GM18873 (cell line): ENCODE data around the gene MYB.
A peak's percentile ranks its signal among the peaks of the same experiment; 100 is the strongest.
"Not testable (repeated sequence)": the region's sequence is repeated elsewhere in the genome, so short reads cannot be mapped to it uniquely, and the experiment has no call there.

Experiments
- ATAC-seq: cut with Tn5 transposase; IDR thresholded peaks from one replicate; pipeline ENCODE4 v1.9.1; 2021; ENCODE audit warnings: mild to moderate bottlenecking, moderate library complexity, moderate number of reproducible peaks; ENCODE audit not compliant: unreplicated experiment, low FRiP score

Gene MYB

DNA sequence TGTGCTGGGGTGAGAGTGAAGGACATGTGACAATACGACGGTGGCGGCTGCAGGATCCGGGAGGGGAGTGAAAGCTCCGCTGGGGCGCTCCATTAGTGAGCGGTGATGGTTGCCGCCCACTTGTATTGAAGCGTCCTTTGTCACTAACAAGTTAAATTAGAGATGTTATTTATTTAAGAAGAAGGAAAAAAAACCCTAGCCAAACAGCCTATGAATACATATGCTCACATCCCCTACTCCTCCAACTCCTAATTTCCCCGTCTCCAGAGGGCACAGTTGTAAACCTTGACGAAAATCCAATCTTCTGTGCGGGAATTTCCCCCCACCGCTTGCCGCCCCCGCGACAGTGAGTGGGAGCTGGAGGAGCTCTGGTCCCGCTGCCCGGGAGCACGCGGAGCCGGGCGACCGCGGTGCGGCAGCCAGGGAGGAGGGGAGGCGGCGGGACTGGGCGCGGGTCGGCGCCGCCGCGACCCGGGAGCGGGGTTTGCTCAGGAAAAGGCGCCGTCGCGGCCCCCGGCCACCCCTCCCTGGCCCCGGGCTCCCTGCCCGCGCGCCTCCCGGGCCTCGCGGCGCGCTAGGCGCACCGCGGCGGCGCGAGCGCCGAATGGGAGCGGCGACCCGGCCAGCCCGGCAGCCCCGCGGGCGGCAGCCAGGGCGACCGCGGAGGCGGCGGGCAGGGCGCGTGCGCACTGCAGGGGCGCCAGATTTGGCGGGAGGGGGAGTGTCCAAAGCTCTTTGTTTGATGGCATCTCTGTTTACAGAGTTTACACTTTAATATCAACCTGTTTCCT is at the start of gene MYB:
Gene MYB (plus strand): TSS at position 767 of the 791 bp plus-strand sequence. CDS start 206 bp downstream, outside the sequence.
- peak; percentile 32 for ATAC-seq

DNA sequence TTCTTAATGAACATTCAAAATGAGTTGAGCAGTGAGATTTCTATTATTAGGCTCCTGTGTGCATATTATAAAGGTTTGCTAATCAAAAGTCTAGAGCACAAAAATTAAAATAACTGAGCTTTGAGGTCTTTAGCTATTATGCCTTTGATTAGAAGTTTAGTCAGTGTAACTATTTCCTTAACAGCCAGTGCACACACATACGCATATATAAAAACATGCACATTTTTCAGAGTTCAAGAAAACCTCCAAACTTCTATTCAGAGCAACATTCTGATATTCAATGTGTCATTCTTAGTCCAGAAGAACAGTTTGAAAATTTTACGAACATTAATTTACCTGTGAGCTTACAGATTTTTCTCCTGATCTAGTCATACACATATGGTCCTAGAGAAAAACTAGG is 48.3 kb upstream of the MYB start:
- ATAC-seq, result no peak

DNA sequence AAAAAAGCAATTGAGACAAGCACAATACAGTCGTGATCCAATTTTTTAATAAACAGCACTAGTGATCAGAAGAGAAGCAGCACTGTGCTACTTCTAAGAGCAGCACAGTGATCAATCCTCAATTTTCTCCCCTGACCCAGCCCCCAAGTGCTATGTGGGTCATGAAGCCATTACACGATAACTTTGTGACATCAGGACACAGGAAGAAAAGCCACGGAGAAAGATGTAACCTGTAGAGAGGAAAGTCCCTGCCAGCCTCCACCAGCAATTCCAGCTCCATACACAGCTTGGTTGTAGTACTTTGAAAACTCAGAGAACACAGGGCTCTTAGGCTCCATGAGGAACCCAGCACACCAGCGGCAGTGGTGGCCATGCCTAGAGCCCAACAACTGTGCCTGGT is 45.3 kb upstream of the MYB start:
- no peak for ATAC-seq

DNA sequence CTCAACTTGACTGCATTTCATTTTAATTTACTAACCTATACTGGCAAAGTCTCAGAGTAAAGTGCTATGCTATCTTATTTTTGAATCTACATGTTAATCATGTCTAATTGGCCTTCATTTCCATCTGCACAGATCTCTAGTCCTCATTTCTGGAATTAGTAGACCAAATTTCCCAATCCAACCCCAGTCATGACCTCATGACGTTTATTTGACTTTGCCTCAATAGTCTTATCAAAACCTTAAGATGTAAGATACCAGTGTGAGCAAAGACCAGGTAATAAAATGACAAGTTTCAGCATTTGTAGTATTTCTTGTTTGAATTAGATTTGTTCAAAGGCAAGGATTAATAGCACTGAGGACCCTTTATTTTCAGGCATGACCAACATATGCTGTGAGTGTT is 43.3 kb upstream of the MYB start:
- no peak for ATAC-seq

DNA sequence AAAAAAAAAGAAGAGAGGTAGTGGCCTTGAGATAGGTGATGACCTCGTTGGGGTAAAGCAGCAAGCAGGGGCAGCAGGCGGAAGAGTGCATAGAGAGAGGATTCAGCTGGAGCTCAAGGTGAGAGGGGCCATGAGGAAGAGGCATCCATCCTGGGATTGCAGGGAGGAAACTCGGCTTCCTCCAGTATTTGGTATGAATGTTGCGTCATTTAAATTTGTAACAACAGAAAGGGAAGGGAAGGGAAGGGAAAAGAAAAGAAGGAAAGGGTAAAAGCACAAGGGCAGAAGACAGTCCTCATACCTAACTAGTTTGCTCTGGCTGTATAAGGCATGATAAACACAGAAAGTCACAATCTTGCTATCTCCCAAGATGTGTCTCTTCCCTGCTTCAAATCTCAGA is 39.9 kb upstream of the MYB start:
- ATAC-seq, result no peak

DNA sequence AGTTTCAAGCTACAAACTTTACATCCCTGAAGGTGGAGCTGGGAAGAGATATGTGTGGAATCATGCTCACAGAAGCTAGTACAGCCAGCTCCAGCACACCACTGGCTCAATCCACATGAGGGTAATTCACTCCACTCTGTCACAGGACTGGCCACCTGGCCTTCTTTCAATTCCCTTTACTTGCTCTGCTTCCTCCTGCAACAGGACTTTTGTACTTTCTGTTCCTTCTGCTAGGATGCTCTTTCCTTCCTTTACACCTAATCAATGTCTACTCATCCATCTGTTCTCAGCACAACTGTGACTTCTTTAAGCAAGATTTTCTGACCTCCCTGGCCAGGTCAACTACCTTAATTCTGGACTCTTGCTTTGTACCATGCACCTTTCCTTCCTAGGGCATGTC is 39.4 kb upstream of the MYB start:
- ATAC-seq, result no peak

DNA sequence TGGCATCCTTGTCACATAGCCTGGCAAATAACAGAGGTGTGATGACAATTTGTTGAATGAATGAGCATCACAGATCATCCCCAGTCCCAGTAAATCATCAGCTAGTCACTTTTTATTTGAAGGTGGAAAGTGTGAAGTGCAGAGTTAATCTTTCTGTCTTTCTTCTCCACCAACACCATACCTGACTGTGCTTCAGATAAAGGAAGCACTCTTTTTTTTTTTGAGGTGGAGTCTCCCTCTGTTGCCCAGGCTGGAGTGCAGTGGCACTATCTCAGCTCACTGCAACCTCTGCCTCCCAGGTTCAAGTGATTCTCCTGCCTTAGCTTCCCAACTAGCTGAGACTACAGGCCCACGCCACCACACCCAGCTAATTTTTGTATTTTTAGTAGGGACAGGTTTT is 38.9 kb upstream of the MYB start:
- not testable (repeated sequence) for ATAC-seq

DNA sequence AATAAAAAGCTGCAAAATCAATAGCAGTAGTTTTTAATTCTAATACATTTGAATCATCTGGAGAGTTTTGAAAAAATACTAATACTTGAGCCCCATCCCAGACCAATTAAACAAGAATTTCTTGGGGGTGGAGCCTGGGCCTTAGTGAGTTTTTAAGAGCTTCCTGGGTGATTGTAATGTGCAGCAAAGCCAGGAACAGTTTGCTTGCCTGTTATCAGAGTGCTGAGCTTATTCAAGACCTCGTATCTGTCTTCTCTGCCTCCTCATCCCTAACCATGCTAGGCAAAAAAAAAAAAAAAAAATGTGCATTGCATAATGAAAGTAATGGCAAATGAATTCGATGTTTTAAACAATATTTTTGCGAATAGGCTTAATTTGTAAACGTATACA is 36.4 kb upstream of the MYB start:
- ATAC-seq, result no peak

DNA sequence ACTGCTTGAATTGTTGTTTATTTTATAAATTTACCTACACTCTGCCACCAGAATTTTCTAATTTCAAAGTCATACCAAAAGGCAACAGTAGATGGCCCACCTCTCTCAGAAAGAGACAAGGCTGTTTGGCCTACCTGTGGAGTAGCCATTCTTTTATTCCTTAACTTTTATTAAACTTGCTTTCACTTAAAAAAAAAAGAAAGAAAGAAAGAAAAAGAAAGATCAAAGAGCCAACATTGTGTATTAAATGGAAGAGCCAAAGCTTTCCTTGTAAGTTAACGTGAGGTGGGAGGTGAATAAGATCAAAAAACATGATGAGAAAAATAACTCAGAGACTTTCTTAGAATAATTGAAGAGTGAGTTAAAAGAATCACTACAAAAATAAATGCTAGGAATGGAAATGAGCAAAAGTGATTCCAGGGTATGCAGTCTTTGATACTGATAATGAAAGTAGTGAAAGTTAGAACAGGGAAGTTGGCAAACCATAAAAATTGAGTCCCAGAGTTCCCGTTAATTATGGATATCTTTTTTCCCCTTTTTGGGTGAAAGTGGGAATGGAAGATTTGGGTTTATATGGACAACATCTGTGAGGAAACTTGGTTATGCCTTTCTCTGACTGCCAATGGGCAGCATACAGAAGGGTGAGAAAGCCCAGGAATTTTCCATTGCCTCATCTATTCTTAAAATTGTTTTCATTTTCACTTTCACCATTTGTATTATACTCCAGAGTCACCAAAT is 35.9 kb upstream of the MYB start:
- ATAC-seq, result no peak

DNA sequence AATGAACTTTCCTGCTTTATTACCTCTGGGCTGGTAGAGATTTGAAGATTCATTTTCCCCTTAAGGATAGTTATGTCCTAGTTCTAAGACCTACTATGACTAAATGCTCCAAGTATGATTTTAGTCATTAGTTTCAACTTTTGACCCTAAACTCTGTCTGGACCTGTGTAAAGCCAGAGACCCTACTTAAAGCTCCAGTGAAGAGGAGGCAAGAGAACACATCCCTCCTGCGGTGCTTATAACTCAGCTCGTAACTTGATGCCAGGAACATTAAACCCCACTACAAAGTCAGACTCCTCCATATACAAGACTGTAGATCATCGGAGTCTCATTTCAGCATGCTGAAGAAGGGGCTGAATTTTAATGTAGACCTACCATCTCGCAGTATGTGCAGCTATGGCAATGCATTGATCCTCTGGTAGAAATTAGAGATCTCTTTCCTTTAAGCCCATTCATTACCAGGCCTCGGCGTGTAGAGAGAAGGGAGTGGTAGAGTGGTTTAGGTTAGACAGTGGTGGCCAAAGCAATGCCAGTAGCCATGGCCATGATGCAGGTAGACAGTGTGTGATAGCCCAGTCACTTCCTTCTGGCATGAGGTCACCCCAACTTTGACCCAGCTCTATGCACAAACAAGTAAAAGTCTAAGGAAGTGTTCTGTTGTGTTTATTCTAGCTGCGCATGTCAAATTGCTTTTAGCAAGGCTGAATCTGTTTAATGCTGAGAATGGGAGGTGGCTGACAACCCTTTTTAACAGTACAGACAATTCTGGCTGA is 34.8 kb upstream of the MYB start:
- no peak for ATAC-seq

DNA sequence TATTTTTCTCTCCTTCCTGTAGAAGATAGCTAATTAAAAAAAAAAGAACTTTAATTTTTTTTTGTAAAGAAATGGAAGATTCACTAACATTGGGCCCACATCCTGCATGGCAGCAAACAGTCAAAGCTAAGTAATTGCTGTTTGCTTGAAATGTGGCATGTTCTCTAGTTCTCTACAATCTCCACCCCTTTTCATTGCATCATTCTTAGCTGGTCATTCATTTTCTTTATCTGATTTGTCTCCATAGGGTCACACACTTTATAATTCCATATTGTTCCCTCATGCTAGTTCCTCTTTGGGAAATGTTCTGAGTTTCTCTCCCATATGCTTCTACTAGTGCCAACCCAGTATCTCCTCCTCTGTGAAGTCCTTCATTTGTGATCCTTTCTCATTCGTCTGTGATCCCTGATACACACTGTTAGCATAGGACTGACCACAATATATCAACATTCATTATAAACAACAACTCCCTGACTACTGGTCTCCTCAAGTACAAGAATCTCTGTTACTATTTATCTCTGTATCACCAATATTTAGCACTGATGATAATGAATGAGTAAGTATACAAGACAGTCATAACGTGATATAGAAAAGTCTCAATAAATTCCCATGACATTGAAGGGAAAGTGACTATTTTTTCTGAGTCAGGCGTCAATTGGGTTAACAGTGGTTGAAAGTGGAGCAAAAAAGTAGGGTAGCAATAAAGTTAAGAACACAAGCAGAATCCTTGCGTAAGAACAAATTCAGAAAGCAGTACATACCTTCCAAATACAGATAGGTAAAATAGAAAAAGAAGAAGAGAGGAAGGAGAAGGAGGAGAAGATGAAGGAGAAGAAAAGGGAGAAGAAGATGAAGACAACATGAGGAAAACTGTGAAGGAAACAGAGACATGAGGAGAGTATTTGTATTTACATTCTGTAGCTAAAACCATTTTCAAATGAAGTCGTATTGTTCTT is 33.2 kb upstream of the MYB start:
- no peak for ATAC-seq

DNA sequence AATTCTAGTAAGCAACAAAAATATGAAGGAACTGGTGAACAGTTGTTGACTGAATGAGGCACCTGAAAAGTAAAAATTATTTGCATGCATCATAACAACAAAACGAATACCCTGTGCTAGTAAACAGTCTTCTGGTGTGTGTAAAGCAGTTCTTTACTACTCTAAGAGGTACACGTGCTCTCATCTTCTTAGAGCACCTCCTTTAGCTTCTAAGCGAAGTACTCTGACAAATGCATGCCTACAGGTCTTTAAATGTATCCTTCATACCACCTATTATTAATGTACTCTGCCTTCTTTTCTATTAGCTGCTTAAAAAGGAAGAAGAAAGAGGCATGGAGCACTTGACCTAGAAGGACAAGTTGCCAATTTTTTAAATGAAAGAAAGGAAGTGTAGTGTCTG is 32.2 kb upstream of the MYB start:
- no peak for ATAC-seq

DNA sequence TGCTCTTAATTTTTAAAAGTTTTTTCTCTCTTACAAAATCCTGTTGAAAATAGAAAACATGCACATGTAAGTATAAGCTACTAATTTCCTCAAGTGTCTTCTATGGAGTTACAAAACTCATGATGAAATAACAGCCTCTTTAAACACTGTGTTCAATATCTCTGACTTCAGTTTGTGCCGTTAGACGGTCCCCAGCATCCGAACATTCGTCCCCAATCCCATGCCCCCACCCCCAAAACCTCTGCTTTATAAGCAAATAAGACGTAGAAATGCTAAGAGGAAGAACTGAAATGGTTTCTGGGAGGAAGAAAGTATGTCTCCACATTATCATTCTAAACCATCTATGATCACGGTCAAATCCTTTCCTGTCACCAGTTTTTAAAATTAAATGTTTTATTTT is 31.7 kb upstream of the MYB start:
- ATAC-seq, result no peak

DNA sequence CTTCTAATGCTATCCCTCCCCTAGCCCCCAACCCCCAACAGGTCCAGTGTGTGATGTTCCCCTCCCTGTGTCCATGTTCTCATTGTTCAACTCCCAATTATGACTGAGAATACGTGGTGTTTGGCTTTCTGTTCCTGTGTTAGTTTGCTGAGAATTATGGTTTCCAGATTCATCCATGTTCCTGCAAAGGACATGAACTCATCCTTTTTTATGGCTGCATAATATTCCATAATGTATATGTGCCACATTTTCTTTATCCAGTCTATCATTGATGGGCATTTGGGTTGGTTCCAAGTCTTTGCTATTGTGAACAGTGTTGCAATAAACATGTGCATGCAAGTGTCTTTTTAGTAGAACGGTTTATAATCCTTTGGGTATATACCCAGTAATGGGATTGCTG is 30.6 kb upstream of the MYB start:
- ATAC-seq, result not testable (repeated sequence)

DNA sequence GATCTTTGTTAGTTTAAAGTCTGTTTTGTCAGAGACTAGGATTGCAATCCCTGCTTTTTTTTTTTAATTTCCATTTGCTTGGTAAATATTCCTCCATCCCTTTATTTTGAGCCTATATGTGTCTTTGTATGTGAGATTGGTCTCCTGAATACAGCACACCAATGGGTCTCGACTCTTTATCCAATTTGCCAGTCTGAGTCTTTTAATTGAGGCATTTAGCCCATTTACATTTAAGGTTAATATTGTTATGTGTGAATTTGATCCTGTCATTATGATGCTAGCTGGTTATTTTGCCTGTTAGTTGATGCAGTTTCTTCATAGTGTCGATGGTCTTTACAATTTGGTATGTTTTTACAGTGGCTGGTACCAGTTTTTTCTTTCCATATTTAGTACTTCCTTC is 27.0 kb upstream of the MYB start:
- ATAC-seq, result not testable (repeated sequence)

DNA sequence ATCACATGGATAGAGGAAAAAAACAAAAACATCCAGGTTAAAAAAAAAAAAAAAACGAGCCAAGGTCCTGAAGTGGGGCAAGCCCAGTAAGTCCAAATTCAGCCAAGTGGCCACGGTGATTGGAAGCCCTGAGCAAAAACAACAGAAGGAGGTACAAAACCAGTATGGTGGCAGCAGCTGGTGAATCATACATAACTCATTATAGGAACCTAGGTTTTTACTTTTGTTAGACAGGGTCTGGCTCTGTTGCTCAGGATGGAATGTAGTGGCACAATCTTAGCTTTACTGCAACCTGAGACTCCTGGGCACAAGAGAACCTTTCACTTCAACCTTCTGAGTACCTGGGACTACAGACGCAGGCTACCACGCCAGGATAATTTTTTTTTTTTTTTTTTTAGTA is 22.7 kb upstream of the MYB start:
- no peak for ATAC-seq

DNA sequence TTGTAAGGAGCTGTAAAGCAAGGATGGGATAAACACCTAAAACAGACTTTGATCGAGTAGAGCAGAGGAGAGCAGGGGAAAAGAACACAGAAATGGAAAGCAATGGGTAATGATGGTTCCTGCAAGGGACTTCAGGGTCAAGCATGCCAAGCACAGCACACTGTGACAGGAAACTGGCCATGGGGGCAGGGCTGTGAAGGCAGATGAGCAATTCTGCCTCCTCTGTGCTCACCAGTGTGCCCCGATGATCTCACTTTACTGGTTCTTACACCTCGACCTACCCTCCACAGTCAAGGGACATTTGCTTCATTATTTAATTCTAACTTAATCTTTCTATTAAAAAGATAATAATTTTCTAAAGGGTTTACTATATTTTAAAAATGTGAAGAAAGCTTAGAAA is 21.6 kb upstream of the MYB start:
- ATAC-seq, result peak; percentile 43

DNA sequence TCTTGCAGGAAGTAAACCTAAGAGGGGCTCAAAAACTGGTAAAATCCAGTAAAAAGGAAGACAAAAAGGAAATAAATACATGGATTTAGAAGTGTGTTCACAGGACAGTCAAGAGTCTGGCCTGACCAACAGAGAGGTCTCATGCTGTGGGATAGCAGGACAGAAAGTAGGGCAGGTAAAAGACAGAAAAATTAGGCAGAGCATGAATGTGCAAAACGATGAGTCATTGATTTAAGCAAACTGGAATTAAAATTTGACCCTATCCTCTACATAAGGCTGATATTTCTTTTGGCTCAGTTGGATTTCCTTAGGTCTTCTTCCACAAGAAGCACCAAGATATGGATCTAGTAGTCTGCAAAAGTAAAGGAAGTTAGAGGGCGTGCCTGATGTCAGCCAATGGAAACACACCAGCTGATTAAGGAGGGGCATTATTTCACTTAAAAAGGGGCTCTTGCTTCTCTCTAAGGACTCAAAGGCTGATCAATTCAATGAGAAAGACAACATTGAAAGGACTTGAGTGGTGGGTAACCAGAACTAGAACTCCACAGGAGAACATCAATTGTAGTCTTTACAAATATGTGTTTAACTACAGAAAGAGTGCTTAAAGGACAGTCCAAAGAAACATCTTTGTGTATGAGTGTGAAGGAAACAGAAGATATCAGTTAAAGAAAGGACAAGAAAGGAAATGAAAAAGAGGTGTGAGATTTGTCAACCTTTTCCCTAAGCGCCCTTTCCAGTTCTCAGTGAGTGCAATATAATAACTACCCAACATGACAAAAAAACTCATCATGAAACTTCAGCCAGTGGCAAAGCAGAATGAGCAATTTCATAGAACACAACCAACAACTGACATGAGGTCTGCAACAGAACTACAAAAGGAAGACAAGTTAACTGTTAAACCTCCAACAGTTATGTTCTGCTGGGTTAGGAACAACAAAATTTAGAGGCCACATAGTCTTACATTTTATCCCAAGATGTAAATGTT is 19.4 kb upstream of the MYB start:
- ATAC-seq, result no peak
